Liver (tissue), 9 donors: ENCODE results near the gene NOP14. TPM values are rescaled to one million over a fixed set of nuclear protein-coding genes. Genes with fewer than 3 reads are reported as not detected.

ENCODE experiments used
- DNase-seq: peaks from one replicate; pipeline ENCODE4 v3.0.0-alpha.2; 2017; ENCODE audit warnings: low spot score
- H3K27ac ChIP-seq, 2 donors: one replicate each; pipeline ENCODE4 v1.7.0; 2013; ENCODE audit warnings: inconsistent platforms in 2 of 2, low read length in 2 of 2, control low read depth in 1 of 2, low read depth in 1 of 2, mild to moderate bottlenecking in 1 of 2
- H3K27me3 ChIP-seq, 4 donors: one replicate each; pipeline versions ENCODE4 v1.6.1 to v1.7.0; 2013; ENCODE audit warnings: low read length in 3 of 4, inconsistent platforms in 1 of 4, mild to moderate bottlenecking in 1 of 4, moderate library complexity in 1 of 4; ENCODE audit not compliant: control insufficient read depth in 4 of 4, insufficient read depth in 4 of 4
- H3K36me3 ChIP-seq, 4 donors: one replicate each; pipeline versions ENCODE4 v1.6.1 to v1.7.0; 2013; ENCODE audit warnings: low read length in 3 of 4, mild to moderate bottlenecking in 3 of 4, low read depth in 1 of 4, moderate library complexity in 1 of 4; ENCODE audit not compliant: control insufficient read depth in 4 of 4, insufficient read depth in 3 of 4
- H3K4me1 ChIP-seq, 4 donors: one replicate each; pipeline versions ENCODE4 v1.6.1 to v1.7.0; 2013; ENCODE audit warnings: low read length in 3 of 4, mild to moderate bottlenecking in 3 of 4, moderate library complexity in 1 of 4; ENCODE audit not compliant: control insufficient read depth in 4 of 4, insufficient read depth in 4 of 4
- H3K4me3 ChIP-seq, 3 donors: one replicate each; pipeline versions ENCODE4 v1.6.1 to v1.7.0; 2013; ENCODE audit warnings: low read length in 3 of 3, control low read depth in 1 of 3, low read depth in 1 of 3, mild to moderate bottlenecking in 1 of 3
- H3K9ac ChIP-seq, 2 donors: one replicate each; pipeline ENCODE4 v1.7.0; 2013; ENCODE audit warnings: low read length in 2 of 2, mild to moderate bottlenecking in 2 of 2, moderate library complexity in 2 of 2, control low read depth in 1 of 2, low read depth in 1 of 2
- H3K9me3 ChIP-seq, 4 donors: one replicate each; pipeline versions ENCODE4 v1.6.1 to v1.7.0; 2013; ENCODE audit warnings: low read length in 3 of 4; ENCODE audit not compliant: control insufficient read depth in 4 of 4
- ATF3 ChIP-seq: IDR thresholded peaks from 2 replicates; pipeline ENCODE4 v1.6.1; 2016; ENCODE audit warnings: antibody characterized with exemption
- EGR1 ChIP-seq, 2 donors: IDR thresholded peaks; 2 replicates each; pipeline ENCODE4 v1.6.1; 2016 to 2018; ENCODE audit warnings: antibody characterized with exemption in 2 of 2, low read depth in 2 of 2
- FOXA1 ChIP-seq: IDR thresholded peaks from 2 replicates; pipeline ENCODE4 v1.6.1; 2016; ENCODE audit warnings: antibody characterized with exemption
- FOXA2 ChIP-seq: IDR thresholded peaks from 2 replicates; pipeline ENCODE4 v1.6.1; 2016; ENCODE audit warnings: antibody characterized with exemption
- GABPA ChIP-seq, 2 donors: IDR thresholded peaks in 1 of 2; conservative IDR thresholded peaks in 1 of 2; 2 replicates each; pipeline ENCODE4 v1.6.1; 2016; ENCODE audit warnings: antibody characterized with exemption in 2 of 2, mild to moderate bottlenecking in 1 of 2, moderate library complexity in 1 of 2
- HNF4A ChIP-seq, 2 donors: conservative IDR thresholded peaks; 2 replicates each; pipeline ENCODE4 v1.6.1; 2016; ENCODE audit warnings: antibody characterized with exemption in 2 of 2, mild to moderate bottlenecking in 2 of 2
- HNF4G ChIP-seq: IDR thresholded peaks from 2 replicates; pipeline ENCODE4 v1.6.1; 2016; ENCODE audit warnings: antibody characterized with exemption
- JUND ChIP-seq, 2 donors: IDR thresholded peaks; 2 replicates each; pipeline ENCODE4 v1.6.1; 2016; ENCODE audit warnings: antibody characterized with exemption in 2 of 2
- NR2F2 ChIP-seq: IDR thresholded peaks from 2 replicates; pipeline ENCODE4 v1.6.1; 2016; ENCODE audit warnings: antibody characterized with exemption
- RAD21 ChIP-seq, 2 donors: IDR thresholded peaks; 2 replicates each; pipeline ENCODE4 v1.6.1; 2016; ENCODE audit warnings: antibody characterized with exemption in 2 of 2, mild to moderate bottlenecking in 2 of 2
- RXRA ChIP-seq, 2 donors: IDR thresholded peaks; 2 replicates each; pipeline ENCODE4 v1.6.1; 2017 to 2018; ENCODE audit warnings: antibody characterized with exemption in 2 of 2, mild to moderate bottlenecking in 1 of 2
- SP1 ChIP-seq: IDR thresholded peaks from 2 replicates; pipeline ENCODE4 v1.6.1; 2018; ENCODE audit warnings: antibody characterized with exemption, mild to moderate bottlenecking
- TAF1 ChIP-seq: conservative IDR thresholded peaks from 2 replicates; pipeline ENCODE4 v1.6.1; 2016; ENCODE audit warnings: antibody characterized with exemption, mild to moderate bottlenecking
- YY1 ChIP-seq: IDR thresholded peaks from 2 replicates; pipeline ENCODE4 v1.6.1; 2016; ENCODE audit warnings: antibody characterized with exemption, mild to moderate bottlenecking
- ZBTB33 ChIP-seq: IDR thresholded peaks from 2 replicates; pipeline ENCODE4 v1.6.1; 2016; ENCODE audit warnings: antibody characterized with exemption
- WGBS: extraction: QIAGEN DNeasy Blood & Tissue Kit; methylation state at CpG from one replicate; pipeline ENCODE4 v1.1.7; 2013; 5-methylcytosine and 5-hydroxymethylcytosine counted together
- polyA plus RNA-seq, 2 donors: library from polyadenylated mRNA; stranded (reverse) in 1 of 2; unstranded in 1 of 2; fragments of 200-250 nt in 1 of 2; fragments of >200 nt in 1 of 2; fragmentation: Nextera tagmentation in 1 of 2; extraction: Ambion mirVana in 1 of 2; gene quantifications; one replicate each; pipeline versions ENCODE4 v1.2.1 to v1.2.3, GENCODE V29; 2013 to 2015
- total RNA-seq, 2 donors: library from RNA; depleted of rRNA; stranded (reverse); fragments of >200 nt; gene quantifications; one replicate each; pipeline ENCODE4 v1.2.3, GENCODE V29; 2014
- TF ChIP-seq, protein P1 (sequence below): IDR thresholded peaks from 2 replicates; pipeline ENCODE4 v1.6.1; 2016; ENCODE audit warnings: antibody characterized with exemption
- TF ChIP-seq, protein P2 (sequence below): IDR thresholded peaks from 2 replicates; pipeline ENCODE4 v1.6.1; 2016; ENCODE audit warnings: antibody characterized with exemption, mild to moderate bottlenecking
- TF ChIP-seq, protein P3 (sequence below): fragments of 150-350 bp; IDR thresholded peaks from 2 replicates; pipeline ENCODE4 v1.5.1; 2017; ENCODE audit warnings: improper control_type of control experiment, low read depth, low read length; ENCODE audit not compliant: missing input control
- donor health status: healthy.
- donor health status: healthy.
- donor health status: healthy.
- donor health status: healthy.
- donor health status: healthy.

Gene NOP14
- total and polyA plus RNA-seq, 4 donors, result 10.5 to 22.9 (median 14.4) TPM

DNA sequence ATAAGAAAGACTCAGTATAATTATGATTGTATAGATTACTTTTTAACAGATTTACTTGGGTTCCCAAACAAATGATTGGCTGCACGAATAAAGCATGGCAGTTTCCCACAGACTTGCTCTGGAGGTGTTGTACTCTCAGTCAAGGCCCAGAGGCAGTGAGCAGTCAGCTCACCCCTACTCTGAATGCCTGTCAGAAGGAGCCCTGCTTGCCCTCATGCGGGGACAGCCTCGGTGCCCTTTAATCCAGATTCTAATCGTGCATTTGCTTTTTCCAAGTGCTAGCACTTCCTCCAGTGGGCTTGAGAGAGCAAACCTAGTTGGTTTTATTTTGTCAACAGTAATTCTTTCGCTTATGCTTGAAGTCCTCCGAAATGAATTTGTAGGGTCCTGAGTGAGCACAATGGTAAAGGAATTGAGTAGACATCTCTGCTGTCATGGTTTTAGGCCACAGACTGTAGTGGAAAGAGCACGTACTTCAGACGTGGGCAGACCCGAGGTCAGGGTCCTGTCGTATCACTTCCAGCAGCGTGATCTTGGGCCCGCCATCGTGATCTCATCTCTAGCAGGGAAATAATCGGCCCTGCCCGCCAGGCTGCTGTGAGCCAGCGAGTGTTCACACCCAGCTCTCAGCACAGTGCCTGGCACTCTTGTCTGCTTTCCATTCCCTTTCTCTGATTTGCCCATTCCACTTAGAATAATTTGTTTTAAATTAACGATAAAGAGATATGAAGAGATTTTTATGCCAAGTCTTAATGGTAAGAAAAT is 48.4 kb upstream of the NOP14 start:
- H3K27ac ChIP-seq, result no peak overlapping the region

GRCh38 chr4:3010998-3011397 is 47.8 kb upstream of the NOP14 start:
- Histone ChIP-seq H3K27ac (no peak overlapping the region), H3K4me1 (peaks cover 0 to 9% (median 8%) of the 10 kb centered on the region in 4 donors), H3K4me3 (no peak overlapping the region), H3K36me3 (no peaks in the 10 kb centered on the region), H3K9ac (no peak overlapping the region), H3K9me3 (no peaks in the 10 kb centered on the region), H3K27me3 (no peaks in the 10 kb centered on the region)
- DNase-seq, result no peak
- 94% methylated on average over 5 of the region's 5 CpGs for WGBS
- no peak for TF ChIP-seq ATF3
- no peak for TF ChIP-seq HNF4G
- no peak for TF ChIP-seq SP1
- TF ChIP-seq, protein P1, sequence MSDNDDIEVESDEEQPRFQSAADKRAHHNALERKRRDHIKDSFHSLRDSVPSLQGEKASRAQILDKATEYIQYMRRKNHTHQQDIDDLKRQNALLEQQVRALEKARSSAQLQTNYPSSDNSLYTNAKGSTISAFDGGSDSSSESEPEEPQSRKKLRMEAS, result no peak
- TF ChIP-seq, protein P2, sequence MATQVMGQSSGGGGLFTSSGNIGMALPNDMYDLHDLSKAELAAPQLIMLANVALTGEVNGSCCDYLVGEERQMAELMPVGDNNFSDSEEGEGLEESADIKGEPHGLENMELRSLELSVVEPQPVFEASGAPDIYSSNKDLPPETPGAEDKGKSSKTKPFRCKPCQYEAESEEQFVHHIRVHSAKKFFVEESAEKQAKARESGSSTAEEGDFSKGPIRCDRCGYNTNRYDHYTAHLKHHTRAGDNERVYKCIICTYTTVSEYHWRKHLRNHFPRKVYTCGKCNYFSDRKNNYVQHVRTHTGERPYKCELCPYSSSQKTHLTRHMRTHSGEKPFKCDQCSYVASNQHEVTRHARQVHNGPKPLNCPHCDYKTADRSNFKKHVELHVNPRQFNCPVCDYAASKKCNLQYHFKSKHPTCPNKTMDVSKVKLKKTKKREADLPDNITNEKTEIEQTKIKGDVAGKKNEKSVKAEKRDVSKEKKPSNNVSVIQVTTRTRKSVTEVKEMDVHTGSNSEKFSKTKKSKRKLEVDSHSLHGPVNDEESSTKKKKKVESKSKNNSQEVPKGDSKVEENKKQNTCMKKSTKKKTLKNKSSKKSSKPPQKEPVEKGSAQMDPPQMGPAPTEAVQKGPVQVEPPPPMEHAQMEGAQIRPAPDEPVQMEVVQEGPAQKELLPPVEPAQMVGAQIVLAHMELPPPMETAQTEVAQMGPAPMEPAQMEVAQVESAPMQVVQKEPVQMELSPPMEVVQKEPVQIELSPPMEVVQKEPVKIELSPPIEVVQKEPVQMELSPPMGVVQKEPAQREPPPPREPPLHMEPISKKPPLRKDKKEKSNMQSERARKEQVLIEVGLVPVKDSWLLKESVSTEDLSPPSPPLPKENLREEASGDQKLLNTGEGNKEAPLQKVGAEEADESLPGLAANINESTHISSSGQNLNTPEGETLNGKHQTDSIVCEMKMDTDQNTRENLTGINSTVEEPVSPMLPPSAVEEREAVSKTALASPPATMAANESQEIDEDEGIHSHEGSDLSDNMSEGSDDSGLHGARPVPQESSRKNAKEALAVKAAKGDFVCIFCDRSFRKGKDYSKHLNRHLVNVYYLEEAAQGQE, result no peak
- no peak for TF ChIP-seq GABPA (IDR thresholded peaks at IDR 0.05 in 1 of 2, conservative IDR thresholded peaks at IDR 0.05 in 1 of 2)
- TF ChIP-seq FOXA1, result no peak
- no peak for TF ChIP-seq ZBTB33
- TF ChIP-seq YY1, result no peak

More for the DNA sequence above, 48.4 kb upstream of the NOP14 start:
- Histone ChIP-seq H3K4me3 (no peak overlapping the region), H3K27me3 (no peaks in the 10 kb centered on the region), H3K9me3 (no peaks in the 10 kb centered on the region), H3K9ac (no peak overlapping the region), H3K4me1 (peaks cover 0 to 9% (median 8%) of the 10 kb centered on the region in 4 donors), H3K36me3 (no peaks in the 10 kb centered on the region)
- 95% methylated on average over 17 of the region's 17 CpGs for WGBS
- no peak for DNase-seq
- TF ChIP-seq TAF1, result no peak
- no peak for TF ChIP-seq RAD21 (IDR thresholded peaks at IDR 0.05)
- TF ChIP-seq, protein P3, sequence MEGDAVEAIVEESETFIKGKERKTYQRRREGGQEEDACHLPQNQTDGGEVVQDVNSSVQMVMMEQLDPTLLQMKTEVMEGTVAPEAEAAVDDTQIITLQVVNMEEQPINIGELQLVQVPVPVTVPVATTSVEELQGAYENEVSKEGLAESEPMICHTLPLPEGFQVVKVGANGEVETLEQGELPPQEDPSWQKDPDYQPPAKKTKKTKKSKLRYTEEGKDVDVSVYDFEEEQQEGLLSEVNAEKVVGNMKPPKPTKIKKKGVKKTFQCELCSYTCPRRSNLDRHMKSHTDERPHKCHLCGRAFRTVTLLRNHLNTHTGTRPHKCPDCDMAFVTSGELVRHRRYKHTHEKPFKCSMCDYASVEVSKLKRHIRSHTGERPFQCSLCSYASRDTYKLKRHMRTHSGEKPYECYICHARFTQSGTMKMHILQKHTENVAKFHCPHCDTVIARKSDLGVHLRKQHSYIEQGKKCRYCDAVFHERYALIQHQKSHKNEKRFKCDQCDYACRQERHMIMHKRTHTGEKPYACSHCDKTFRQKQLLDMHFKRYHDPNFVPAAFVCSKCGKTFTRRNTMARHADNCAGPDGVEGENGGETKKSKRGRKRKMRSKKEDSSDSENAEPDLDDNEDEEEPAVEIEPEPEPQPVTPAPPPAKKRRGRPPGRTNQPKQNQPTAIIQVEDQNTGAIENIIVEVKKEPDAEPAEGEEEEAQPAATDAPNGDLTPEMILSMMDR, result no peak
- TF ChIP-seq RXRA (IDR thresholded peaks at IDR 0.05), result no peak
- TF ChIP-seq YY1, result no peak
- no peak for TF ChIP-seq HNF4G
- TF ChIP-seq ATF3, result no peak
- TF ChIP-seq FOXA2, result no peak
- no peak for TF ChIP-seq EGR1 (IDR thresholded peaks at IDR 0.05; ENCODE audit: low read depth in 2 of 2)
- no peak for TF ChIP-seq NR2F2
- TF ChIP-seq JUND (IDR thresholded peaks at IDR 0.05), result no peak
- TF ChIP-seq, protein P1, result no peak
- TF ChIP-seq GABPA (IDR thresholded peaks at IDR 0.05 in 1 of 2, conservative IDR thresholded peaks at IDR 0.05 in 1 of 2), result no peak
- TF ChIP-seq ZBTB33, result no peak
- TF ChIP-seq HNF4A (conservative IDR thresholded peaks at IDR 0.05), result no peak
- no peak for TF ChIP-seq SP1
- TF ChIP-seq FOXA1, result no peak
